ENCODE data around the gene KRTAP4-16. TPM values are rescaled to one million over a fixed set of nuclear protein-coding genes. Genes with fewer than 3 reads are reported as not detected.

Gene KRTAP4-16
- total RNA-seq, 1 experiment from 2014 or later = not detected

Other genes starting within 250 kb of the KRTAP4-16 start
- not detected in 2 replicates for gene KRT12, start 235.0 kb downstream of the KRTAP4-16 start, total RNA-seq (2014; rRNA removed; shearing (Covaris generic))
- not detected in 2 replicates for gene KRT20, start 217.0 kb downstream of the KRTAP4-16 start, total RNA-seq (2014; rRNA removed; shearing (Covaris generic))
- 0.07 TPM in 1 of 2 replicates, not detected in the other for gene KRT23, start 164.6 kb downstream of the KRTAP4-16 start, total RNA-seq (2014; rRNA removed; shearing (Covaris generic))
- not detected in 2 replicates for gene KRT39, start 135.3 kb downstream of the KRTAP4-16 start, total RNA-seq (2014; rRNA removed; shearing (Covaris generic))
- not detected in 2 replicates for gene KRT40, start 117.9 kb downstream of the KRTAP4-16 start, total RNA-seq (2014; rRNA removed; shearing (Covaris generic))
- not detected in 2 replicates for gene KRTAP3-3, start 108.0 kb downstream of the KRTAP4-16 start, total RNA-seq (2014; rRNA removed; shearing (Covaris generic))
- not detected in 2 replicates for gene KRTAP3-2, start 102.3 kb downstream of the KRTAP4-16 start, total RNA-seq (2014; rRNA removed; shearing (Covaris generic))
- gene KRTAP3-1, start 93.1 kb downstream of the KRTAP4-16 start, total RNA-seq (2014; rRNA removed; shearing (Covaris generic)) = not detected in 2 replicates
- not detected in 2 replicates for gene KRTAP1-5, start 75.0 kb downstream of the KRTAP4-16 start, total RNA-seq (2014; rRNA removed; shearing (Covaris generic))
- gene KRTAP1-4, start 72.0 kb downstream of the KRTAP4-16 start, total RNA-seq (2014; rRNA removed; shearing (Covaris generic)) = not detected in 2 replicates
- not detected in 2 replicates for gene KRTAP1-3, start 67.3 kb downstream of the KRTAP4-16 start, total RNA-seq (2014; rRNA removed; shearing (Covaris generic))
- not detected in 2 replicates for gene KRTAP1-1, start 60.8 kb downstream of the KRTAP4-16 start, total RNA-seq (2014; rRNA removed; shearing (Covaris generic))
- not detected in 2 replicates for gene KRTAP2-1, start 54.9 kb downstream of the KRTAP4-16 start, total RNA-seq (2014; rRNA removed; shearing (Covaris generic))
- not detected in 2 replicates for gene KRTAP2-2, start 47.0 kb downstream of the KRTAP4-16 start, total RNA-seq (2014; rRNA removed; shearing (Covaris generic))
- not detected in 2 replicates for gene KRTAP2-3, start 42.1 kb downstream of the KRTAP4-16 start, total RNA-seq (2014; rRNA removed; shearing (Covaris generic))
- gene KRTAP2-4, start 36.3 kb downstream of the KRTAP4-16 start, total RNA-seq (2014; rRNA removed; shearing (Covaris generic)) = not detected in 2 replicates
- gene KRTAP4-7, start 18.1 kb downstream of the KRTAP4-16 start, total RNA-seq (2014; rRNA removed; shearing (Covaris generic)) = not detected in 2 replicates
- not detected in 2 replicates for gene KRTAP4-8, start 4.1 kb downstream of the KRTAP4-16 start, total RNA-seq (2014; rRNA removed; shearing (Covaris generic))
- gene KRTAP4-9, start 3.2 kb upstream of the KRTAP4-16 start, total RNA-seq (2014; rRNA removed; shearing (Covaris generic)) = not detected in 2 replicates
- gene KRTAP4-11, start 16.2 kb upstream of the KRTAP4-16 start, total RNA-seq (2014; rRNA removed; shearing (Covaris generic)) = not detected in 2 replicates
- gene KRTAP4-12, start 22.0 kb upstream of the KRTAP4-16 start, total RNA-seq (2014; rRNA removed; shearing (Covaris generic)) = not detected in 2 replicates
- not detected in 2 replicates for gene KRTAP4-6, start 38.3 kb upstream of the KRTAP4-16 start, total RNA-seq (2014; rRNA removed; shearing (Covaris generic))
- not detected in 2 replicates for gene KRTAP4-5, start 47.6 kb upstream of the KRTAP4-16 start, total RNA-seq (2014; rRNA removed; shearing (Covaris generic))
- gene KRTAP4-4, start 58.5 kb upstream of the KRTAP4-16 start, total RNA-seq (2014; rRNA removed; shearing (Covaris generic)) = not detected in 2 replicates
- gene KRTAP4-3, start 66.0 kb upstream of the KRTAP4-16 start, total RNA-seq (2014; rRNA removed; shearing (Covaris generic)) = not detected in 2 replicates
- gene KRTAP4-2, start 76.0 kb upstream of the KRTAP4-16 start, total RNA-seq (2014; rRNA removed; shearing (Covaris generic)) = not detected in 2 replicates
- gene KRTAP4-1, start 82.7 kb upstream of the KRTAP4-16 start, total RNA-seq (2014; rRNA removed; shearing (Covaris generic)) = 0.17 TPM in 1 of 2 replicates, not detected in the other
- not detected in 2 replicates for gene KRTAP9-1, start 87.7 kb upstream of the KRTAP4-16 start, total RNA-seq (2014; rRNA removed; shearing (Covaris generic))
- not detected in 2 replicates for gene KRTAP9-2, start 124.4 kb upstream of the KRTAP4-16 start, total RNA-seq (2014; rRNA removed; shearing (Covaris generic))
- not detected in 2 replicates for gene KRTAP9-3, start 130.2 kb upstream of the KRTAP4-16 start, total RNA-seq (2014; rRNA removed; shearing (Covaris generic))
- not detected in 2 replicates for gene KRTAP9-8, start 135.8 kb upstream of the KRTAP4-16 start, total RNA-seq (2014; rRNA removed; shearing (Covaris generic))
- not detected in 2 replicates for gene KRTAP9-4, start 147.5 kb upstream of the KRTAP4-16 start, total RNA-seq (2014; rRNA removed; shearing (Covaris generic))
- not detected in 2 replicates for gene KRTAP9-9, start 153.2 kb upstream of the KRTAP4-16 start, total RNA-seq (2014; rRNA removed; shearing (Covaris generic))
- not detected in 2 replicates for gene KRTAP9-6, start 163.2 kb upstream of the KRTAP4-16 start, total RNA-seq (2014; rRNA removed; shearing (Covaris generic))
- not detected in 2 replicates for gene KRTAP9-7, start 173.5 kb upstream of the KRTAP4-16 start, total RNA-seq (2014; rRNA removed; shearing (Covaris generic))
- not detected in 2 replicates for gene KRTAP29-1, start 200.6 kb upstream of the KRTAP4-16 start, total RNA-seq (2014; rRNA removed; shearing (Covaris generic))
- gene KRTAP16-1, start 207.1 kb upstream of the KRTAP4-16 start, total RNA-seq (2014; rRNA removed; shearing (Covaris generic)) = not detected in 2 replicates
- not detected in 2 replicates for gene KRTAP17-1, start 213.5 kb upstream of the KRTAP4-16 start, total RNA-seq (2014; rRNA removed; shearing (Covaris generic))
- gene KRT33A, start 248.6 kb upstream of the KRTAP4-16 start, total RNA-seq (2014; rRNA removed; shearing (Covaris generic)) = not detected in 2 replicates